GM12878 (cell line): ENCODE results near the gene PLEKHJ1. TPM values are rescaled to one million over a fixed set of nuclear protein-coding genes. Genes with fewer than 3 reads are reported as not detected.

Source experiments
- ATAC-seq: fragments of 200-7000 bp; cut with Tn5 transposase; 3 replicates; pipeline ENCODE4 v1.9.1; 2020; ENCODE audit warnings: mild to moderate bottlenecking, moderate library complexity
- BruUV-seq: library from RNA; stranded (reverse); fragments of 400-500 nt; replicated peaks from 2 replicates; lab custom pipeline; 2021; lab: Mats Ljungman, UMichigan
- CTCF ChIA-PET: fragments of 300-600 bp; sonication (Branson Sonifier 250); formaldehyde crosslinking; extraction: SDS; loops from one replicate; lab custom pipeline; 2021; ENCODE audit warnings: inconsistent platforms; lab: Yijun Ruan, JAX
- POLR2A ChIA-PET: fragments of 350-600 bp; formaldehyde crosslinking; extraction: SDS; loops from one replicate; lab custom pipeline; 2021; ENCODE audit warnings: inconsistent platforms; lab: Charles Lee
- RAD21 ChIA-PET: fragments of 300-600 bp; sonication (Branson Sonifier 250); formaldehyde crosslinking; loops from one replicate; lab custom pipeline; 2023; ENCODE audit warnings: antibody characterized with exemption; ENCODE audit not compliant: unreplicated experiment; lab: Charles Lee
- SMC1A ChIA-PET: fragments of 300-600 bp; sonication (Branson Sonifier 250); formaldehyde crosslinking; loops from one replicate; lab custom pipeline; 2023; ENCODE audit not compliant: unreplicated experiment, uncharacterized antibody; lab: Charles Lee
- DNase-seq: peaks from one replicate; pipeline ENCODE4 v3.0.0-alpha.2; 2011; ENCODE audit warnings: low read depth, low spot score
- FAIRE-seq: peaks from 3 replicates; lab custom pipeline; 2011; peaks lifted over from hg19 to GRCh38; lab: Jason Lieb, UNC
- H2AFZ ChIP-seq: 2 replicates; pipeline ENCODE4 v1.6.0; 2011; ENCODE audit warnings: low read depth, low read length, control low read depth; ENCODE audit not compliant: control insufficient read depth
- H3K27ac ChIP-seq: 2 replicates; pipeline ENCODE4 v1.5.1; 2011; ENCODE audit warnings: control low read depth; ENCODE audit not compliant: control insufficient read depth, insufficient read depth
- H3K27me3 ChIP-seq, 2 experiments: replicated peaks in 1 of 2; 2 replicates each; pipeline versions ENCODE4 v1.6.0 to v1.6.1; 2011; ENCODE audit warnings: low read length in 1 of 2; ENCODE audit not compliant: control insufficient read depth in 2 of 2, insufficient read depth in 2 of 2
- H3K36me3 ChIP-seq, 2 experiments: 2 replicates each; pipeline ENCODE4 v1.5.1; 2011; ENCODE audit warnings: low read length in 1 of 2; ENCODE audit not compliant: control insufficient read depth in 2 of 2, insufficient read depth in 2 of 2
- H3K4me1 ChIP-seq: 2 replicates; pipeline ENCODE4 v1.6.1; 2011; ENCODE audit warnings: mild to moderate bottlenecking, low read length, moderate library complexity, mixed read lengths; ENCODE audit not compliant: control insufficient read depth, insufficient read depth
- H3K4me2 ChIP-seq: 2 replicates; pipeline ENCODE4 v1.6.0; 2011; ENCODE audit warnings: control low read depth; ENCODE audit not compliant: control insufficient read depth, insufficient read depth
- H3K4me3 ChIP-seq: fragments of 200-600 bp; sonication (generic); 2 replicates; pipeline ENCODE4 v1.5.1; 2016
- H3K79me2 ChIP-seq: 2 replicates; pipeline ENCODE4 v1.6.0; 2011; ENCODE audit warnings: low read length; ENCODE audit not compliant: control insufficient read depth, insufficient read depth
- H3K9ac ChIP-seq: 2 replicates; pipeline ENCODE4 v1.8.0; 2011; ENCODE audit warnings: low read length, control low read depth, mixed read lengths; ENCODE audit not compliant: control insufficient read depth, insufficient read depth
- H3K9me3 ChIP-seq: replicated peaks from 3 replicates; pipeline ENCODE4 v1.5.1; 2011; ENCODE audit warnings: mild to moderate bottlenecking, low read length; ENCODE audit not compliant: control insufficient read depth, insufficient read depth
- H4K20me1 ChIP-seq: 2 replicates; pipeline ENCODE4 v1.6.0; 2011; ENCODE audit not compliant: control insufficient read depth, insufficient read depth
- HDGF ChIP-seq: fragments of 450-650 bp; IDR thresholded peaks from 2 replicates; pipeline ENCODE4 v1.6.1; 2016; ENCODE audit warnings: antibody characterized with exemption
- MEF2B ChIP-seq: fragments of 450-650 bp; IDR thresholded peaks from 2 replicates; pipeline ENCODE4 v1.6.1; 2018; ENCODE audit warnings: mild to moderate bottlenecking, moderate library complexity; ENCODE audit not compliant: partially characterized antibody, poor library complexity, severe bottlenecking
- POLR2A ChIP-seq: IDR thresholded peaks from 2 replicates; pipeline ENCODE4 v1.6.1; 2011; ENCODE audit warnings: low read depth, mild to moderate bottlenecking, low read length
- POLR2AphosphoS2 ChIP-seq: IDR thresholded peaks from 2 replicates; pipeline ENCODE4 v1.6.1; 2011; ENCODE audit warnings: low read depth, mild to moderate bottlenecking, low read length, improper control_type of control experiment, moderate library complexity
- SRF ChIP-seq, 2 experiments: IDR thresholded peaks; 2 replicates each; pipeline ENCODE4 v1.6.1; 2011; ENCODE audit warnings: low read depth in 2 of 2, low read length in 2 of 2, mild to moderate bottlenecking in 1 of 2, moderate library complexity in 1 of 2
- WRNIP1 ChIP-seq: IDR thresholded peaks from 2 replicates; pipeline ENCODE4 v1.6.1; 2011; ENCODE audit warnings: low read depth, low read length, improper control_type of control experiment, borderline replicate concordance
- WGBS: methylation state at CpG from one replicate; pipeline ENCODE4 v1.1.6; 2016; ENCODE audit warnings: low lambda C conversion rate; ENCODE audit not compliant: insufficient replicate concordance, insufficient coverage; ENCODE audit errors: missing lambda C conversion rate; 5-methylcytosine and 5-hydroxymethylcytosine counted together
- in situ Hi-C: fragments of 300-500 bp; cut with MboI; formaldehyde crosslinking; loops from 9 replicates; pipeline ENCODE4 v1.14.3; 2018; ENCODE audit warnings: mixed read lengths
- intact Hi-C: fragments of 100-400 bp; cut with micrococcal nuclease; formaldehyde crosslinking; loops from one replicate; pipeline ENCODE4 v1.14.2; 2022; ENCODE audit not compliant: unreplicated experiment
- polyA plus RNA-seq, 11 experiments: library from polyadenylated mRNA; depleted of rRNA in 4 of 11; unstranded in 6 of 11; stranded (reverse) in 5 of 11; fragments of >200 nt; fragmentation: Nextera tagmentation in 4 of 11; fragmentation: Illumina TruSeq in 1 of 11; extraction: Ambion mirVana in 4 of 11; extraction: Trizol in 1 of 11; gene quantifications; 1 replicate in 1 of 11; 2 replicates in 10 of 11; pipeline versions ENCODE4 v1.2.1 to v1.2.3, GENCODE V29; 2011 to 2016; ENCODE audit warnings: inconsistent platforms in 2 of 11, missing spikeins in 2 of 11, low read depth in 1 of 11
- total RNA-seq, 4 experiments: library from RNA; depleted of rRNA in 3 of 4; stranded (reverse); fragments of >200 nt in 3 of 4; fragmentation: Illumina TruSeq in 1 of 4; extraction: Trizol in 1 of 4; gene quantifications; 2 replicates each; pipeline versions ENCODE4 v1.2.1 to v1.2.3, GENCODE V29; 2013 to 2021
- TF ChIP-seq, protein P1 (sequence below): fragments of 450-650 bp; IDR thresholded peaks from 2 replicates; pipeline ENCODE4 v1.6.1; 2017; ENCODE audit warnings: mild to moderate bottlenecking

PLEKHJ1 gene
- total and polyA plus RNA-seq, 10 of the 15 experiments (the other 5 are each of a cell fraction or from before 2014, with no cell fraction given) = 1.3 to 133 (median 75.0) TPM

GRCh38 chr19:2223959-2224358 lies 12.2 kb downstream of the PLEKHJ1 start:
- in situ Hi-C loops (no loop called here), intact Hi-C loops (no loop called here)
- no peak overlapping the region for H3K9ac ChIP-seq
- H3K27ac ChIP-seq = no peak overlapping the region
- H4K20me1 ChIP-seq = no peaks in the 10 kb centered on the region
- TF ChIP-seq SRF (IDR thresholded peaks at IDR 0.05; ENCODE audit: low read depth in 2 of 2, low read length in 2 of 2) (peak; percentile 63 to 66; a peak in 3 of 4 replicates), MEF2B (peak; percentile 57), POLR2A (0 out of 2 replicates have a peak, but pooled peaks have one; percentile 34), POLR2AphosphoS2 (peak; percentile 39; the same call in 1 of the 2 replicates), HDGF (no peak), WRNIP1 (no peak)
- TF ChIP-seq, protein P1, sequence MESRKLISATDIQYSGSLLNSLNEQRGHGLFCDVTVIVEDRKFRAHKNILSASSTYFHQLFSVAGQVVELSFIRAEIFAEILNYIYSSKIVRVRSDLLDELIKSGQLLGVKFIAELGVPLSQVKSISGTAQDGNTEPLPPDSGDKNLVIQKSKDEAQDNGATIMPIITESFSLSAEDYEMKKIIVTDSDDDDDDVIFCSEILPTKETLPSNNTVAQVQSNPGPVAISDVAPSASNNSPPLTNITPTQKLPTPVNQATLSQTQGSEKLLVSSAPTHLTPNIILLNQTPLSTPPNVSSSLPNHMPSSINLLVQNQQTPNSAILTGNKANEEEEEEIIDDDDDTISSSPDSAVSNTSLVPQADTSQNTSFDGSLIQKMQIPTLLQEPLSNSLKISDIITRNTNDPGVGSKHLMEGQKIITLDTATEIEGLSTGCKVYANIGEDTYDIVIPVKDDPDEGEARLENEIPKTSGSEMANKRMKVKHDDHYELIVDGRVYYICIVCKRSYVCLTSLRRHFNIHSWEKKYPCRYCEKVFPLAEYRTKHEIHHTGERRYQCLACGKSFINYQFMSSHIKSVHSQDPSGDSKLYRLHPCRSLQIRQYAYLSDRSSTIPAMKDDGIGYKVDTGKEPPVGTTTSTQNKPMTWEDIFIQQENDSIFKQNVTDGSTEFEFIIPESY = no peak
- ChIA-PET CTCF (no interaction called here), RAD21 (no interaction called here), POLR2A (no interaction called here), SMC1A (interaction anchor here (0.5 to 0.8 kb wide), 2 partner anchors 15 to 234 kb away, joined by 3 read pairs; no protein-coding TSS in a partner anchor)
- H3K4me3 ChIP-seq = no peak overlapping the region
- H3K4me2 ChIP-seq = no peak overlapping the region
- peaks cover 3 to 47% of the 10 kb centered on the region in 2 experiments; a peak in 3 of 4 replicates for H3K36me3 ChIP-seq
- no peak for DNase-seq
- BruUV-seq = no TSS peak
- 11% methylated on average over 14 of the region's 14 CpGs for WGBS
- ATAC-seq = peak; percentile 61
- no peaks in the 10 kb centered on the region; the same call in 1 of the 2 replicates for H3K4me1 ChIP-seq
- H3K79me2 ChIP-seq = no peaks in the 10 kb centered on the region
- no peaks in the 10 kb centered on the region for H3K9me3 ChIP-seq
- H2AFZ ChIP-seq = no peak overlapping the region
- no peak for FAIRE-seq
- no peaks in the 10 kb centered on the region for H3K27me3 ChIP-seq
